DMS79 treated with DMSO at 0.1 percent for 48 hours (cell line): ENCODE measurements around the gene TSPAN32.
A peak's percentile ranks its signal among the peaks of the same experiment; 100 is the strongest.
"Not testable (repeated sequence)": the region's sequence is repeated elsewhere in the genome, so short reads cannot be mapped to it uniquely, and the experiment has no call there.

Experiments
- DNase-seq: peaks from one replicate; lab custom pipeline; 2025; lab: John Stamatoyannopoulos, UW

TSPAN32 gene

DNA sequence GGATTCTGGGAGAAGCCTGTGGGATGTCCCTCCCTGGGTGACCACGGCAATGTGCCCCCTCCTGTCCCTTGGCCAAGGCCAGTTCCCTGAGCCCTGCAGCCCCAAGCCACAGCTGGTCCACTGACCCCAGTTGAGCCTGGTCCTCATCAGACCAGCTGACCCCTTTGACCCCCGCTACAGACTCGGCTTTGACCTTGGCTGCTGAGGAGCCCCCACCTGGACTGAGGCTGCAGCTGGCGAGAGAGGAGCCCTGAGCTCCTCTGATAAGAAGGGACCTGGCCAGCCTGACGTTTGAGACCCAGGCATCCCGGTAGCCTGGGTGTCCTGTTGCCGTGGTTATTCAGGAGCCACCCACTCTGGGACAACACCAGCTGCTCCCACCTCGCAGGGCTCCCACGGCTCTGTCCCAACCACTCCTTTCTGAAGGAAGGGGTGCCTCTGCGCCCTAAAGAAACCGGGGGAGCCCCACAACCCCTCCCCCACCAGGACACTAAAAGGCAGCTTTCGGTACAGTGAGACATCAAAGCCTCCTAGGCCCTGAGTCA, 34.4 kb upstream of the TSPAN32 start:
- no peak for DNase-seq

DNA sequence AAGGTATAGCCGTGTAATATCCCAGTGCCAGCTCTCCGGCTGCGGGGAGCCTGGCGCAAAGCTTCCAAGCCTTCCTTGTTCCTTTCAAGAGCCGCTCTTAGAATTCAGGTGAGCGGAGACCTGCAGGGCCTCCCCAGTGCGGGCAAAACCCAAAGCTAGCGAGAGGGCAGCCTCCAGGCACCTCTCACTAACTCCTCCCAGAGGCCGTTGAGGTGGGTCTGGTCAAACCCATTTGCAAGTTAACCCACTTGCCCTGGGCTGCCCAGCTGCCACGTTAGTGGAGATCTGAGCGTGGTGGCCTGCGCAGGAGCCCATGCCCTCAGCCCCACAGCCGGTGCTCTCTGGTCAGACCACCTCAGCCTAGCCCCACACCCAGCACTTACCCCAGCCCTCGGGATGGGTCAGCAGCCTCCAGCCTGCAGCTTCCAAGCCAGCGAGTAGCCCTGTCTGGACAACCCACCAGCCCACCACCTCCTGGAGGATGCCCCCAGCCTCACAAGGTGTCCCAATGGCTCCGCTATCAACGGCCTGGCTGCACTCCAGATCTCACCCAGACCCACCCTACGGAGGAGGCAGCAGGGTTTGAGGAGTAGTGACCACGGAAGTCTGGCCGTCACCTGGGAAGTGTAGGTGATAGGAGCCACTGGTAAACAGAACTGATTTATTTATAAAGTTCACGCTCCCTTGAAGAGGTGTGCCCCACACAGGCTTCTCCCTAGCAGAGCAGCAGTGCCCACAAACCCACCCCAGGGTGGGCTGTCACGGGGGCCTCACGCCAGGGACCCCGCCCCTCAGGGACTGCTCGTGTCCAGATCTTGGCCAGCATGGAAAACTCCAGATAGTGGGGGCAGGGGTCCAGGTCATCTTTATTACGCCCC, 33.7 kb upstream of the TSPAN32 start:
- no peak for DNase-seq

DNA sequence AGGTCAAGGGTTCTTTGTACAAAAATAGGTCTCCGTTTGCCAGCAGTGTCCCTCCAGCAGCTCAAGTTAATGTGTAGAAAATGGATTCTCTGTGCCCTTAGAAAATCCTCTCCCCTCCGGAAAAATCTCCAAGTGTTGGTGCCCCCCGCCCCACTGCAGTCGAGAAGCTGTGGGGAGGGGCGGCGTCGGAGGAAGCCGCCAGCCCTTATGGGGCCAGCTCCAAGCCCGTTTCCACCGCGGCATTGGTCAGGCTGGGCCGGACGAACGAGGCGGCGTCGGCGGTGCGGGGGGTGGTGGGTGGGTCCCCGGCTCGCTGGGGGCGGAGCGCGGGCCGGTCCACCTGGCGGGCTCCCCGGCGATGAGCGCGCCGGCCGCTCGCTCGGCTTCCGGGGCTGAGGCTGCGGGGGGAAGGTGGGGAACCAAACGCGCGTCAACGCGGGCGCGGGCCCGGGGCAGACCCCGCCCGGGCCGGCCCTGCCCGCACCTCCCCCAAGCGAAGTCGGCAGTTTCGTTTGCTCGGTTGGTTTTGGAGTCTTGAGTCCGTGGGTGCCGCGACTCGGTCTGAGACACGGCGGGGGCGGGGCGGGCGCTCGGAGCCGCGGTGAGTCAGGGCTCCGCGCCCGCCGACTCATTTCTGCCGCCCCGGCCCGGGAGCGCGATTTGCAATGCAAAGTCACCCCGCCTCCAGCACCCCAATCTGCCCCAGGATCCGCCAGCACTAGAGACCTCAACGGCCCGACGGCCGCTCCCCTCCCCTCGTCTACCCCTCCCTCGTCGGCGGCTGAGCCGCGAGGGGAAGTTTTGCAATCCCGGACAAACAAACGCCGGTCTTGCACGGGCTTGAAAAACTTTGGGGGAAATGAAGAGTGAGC, 32.8 kb upstream of the TSPAN32 start:
- no peak for DNase-seq

DNA sequence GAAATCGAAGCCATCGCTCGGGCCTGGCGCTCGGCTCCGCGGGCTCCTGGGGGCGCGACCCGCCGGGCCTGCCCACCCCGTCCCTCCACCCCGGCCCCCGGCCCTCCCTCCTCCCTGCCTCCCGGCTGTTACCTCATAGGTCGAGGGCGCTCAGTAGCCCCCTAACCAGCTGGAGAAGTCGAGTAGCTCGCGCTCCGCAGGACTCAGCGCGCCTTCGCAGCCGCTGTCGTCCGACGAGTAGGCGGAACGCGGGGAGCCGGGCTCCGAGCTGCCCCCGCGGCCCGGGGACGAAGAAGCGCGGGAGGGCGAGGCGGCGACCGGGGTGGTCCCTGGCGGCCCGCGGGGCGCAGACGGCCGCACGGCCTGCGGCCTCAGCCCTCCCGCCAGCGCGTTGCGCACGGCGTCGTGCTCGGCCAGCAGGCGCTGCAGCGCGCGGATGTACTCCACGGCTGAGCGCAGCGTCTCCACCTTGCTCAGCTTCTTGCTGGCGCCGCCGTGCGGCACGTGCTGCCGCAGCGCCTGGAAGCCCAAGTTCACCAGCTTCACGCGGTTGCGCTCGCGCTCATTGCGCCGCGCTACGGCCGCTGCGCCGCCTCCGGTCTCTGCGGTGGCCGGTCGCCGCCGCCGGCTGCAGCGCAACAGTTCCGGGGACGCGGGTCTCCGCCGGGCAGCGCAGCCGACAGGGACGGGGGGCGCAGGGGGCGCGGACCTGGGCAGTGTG, 32.1 kb upstream of the TSPAN32 start:
- DNase-seq, result peak; percentile 4

DNA sequence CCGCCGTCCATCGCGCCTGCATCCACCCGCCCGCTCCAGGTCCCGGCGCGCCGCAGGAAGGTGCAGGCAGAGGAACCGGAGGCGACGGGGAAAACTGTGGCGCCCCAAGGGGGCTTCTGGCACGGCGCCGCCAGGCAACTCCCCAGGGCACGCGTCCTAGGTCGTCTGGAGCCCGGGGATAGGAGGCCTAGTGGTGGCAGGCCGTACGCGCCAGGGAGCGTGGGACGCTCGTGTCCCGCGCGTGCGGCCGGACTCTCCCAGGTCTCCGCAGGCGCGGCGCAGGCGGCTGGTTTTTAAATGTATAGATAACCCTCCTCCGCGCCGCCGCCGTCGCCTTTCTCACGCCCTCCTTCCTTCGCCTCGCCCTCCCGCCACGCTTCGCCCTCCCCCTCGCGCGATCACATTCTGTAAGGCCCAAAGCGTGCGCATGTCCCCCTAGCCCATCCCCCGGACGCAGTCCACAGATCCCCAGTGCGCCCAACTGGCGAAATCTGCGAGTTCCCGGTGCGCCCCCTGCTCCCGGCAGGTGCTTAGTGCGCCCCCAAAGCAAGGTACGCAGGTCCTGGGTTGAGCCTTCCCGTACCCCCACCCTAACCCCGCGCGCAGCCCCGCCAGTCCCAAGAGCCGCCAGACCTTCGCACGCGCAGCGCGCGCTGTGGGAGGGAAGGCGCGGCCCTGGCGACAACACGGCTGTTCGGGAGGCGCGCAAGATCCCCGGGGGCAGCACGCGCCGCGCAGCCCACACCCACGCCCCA, 31.3 kb upstream of the TSPAN32 start, which contains the start of gene ASCL2:
TSS of gene ASCL2 (minus strand) at position 267 of the 755 bp plus-strand sequence. CDS start at position 11, 256 bp downstream.
- DNase-seq, result no peak

DNA sequence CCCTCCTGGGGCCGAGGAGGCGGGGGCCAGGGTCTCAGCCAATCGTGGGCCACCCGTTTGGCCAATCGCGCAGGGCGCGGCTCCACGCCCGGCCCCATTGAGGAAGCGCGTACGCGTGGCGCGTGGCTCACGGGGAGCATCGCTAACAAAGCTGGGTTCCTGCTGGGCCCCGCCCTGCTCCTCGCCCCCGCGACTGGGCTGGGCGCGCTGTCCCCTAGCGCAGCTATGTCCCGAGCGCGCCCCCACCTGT, 30.8 kb upstream of the TSPAN32 start:
- DNase-seq, result no peak

DNA sequence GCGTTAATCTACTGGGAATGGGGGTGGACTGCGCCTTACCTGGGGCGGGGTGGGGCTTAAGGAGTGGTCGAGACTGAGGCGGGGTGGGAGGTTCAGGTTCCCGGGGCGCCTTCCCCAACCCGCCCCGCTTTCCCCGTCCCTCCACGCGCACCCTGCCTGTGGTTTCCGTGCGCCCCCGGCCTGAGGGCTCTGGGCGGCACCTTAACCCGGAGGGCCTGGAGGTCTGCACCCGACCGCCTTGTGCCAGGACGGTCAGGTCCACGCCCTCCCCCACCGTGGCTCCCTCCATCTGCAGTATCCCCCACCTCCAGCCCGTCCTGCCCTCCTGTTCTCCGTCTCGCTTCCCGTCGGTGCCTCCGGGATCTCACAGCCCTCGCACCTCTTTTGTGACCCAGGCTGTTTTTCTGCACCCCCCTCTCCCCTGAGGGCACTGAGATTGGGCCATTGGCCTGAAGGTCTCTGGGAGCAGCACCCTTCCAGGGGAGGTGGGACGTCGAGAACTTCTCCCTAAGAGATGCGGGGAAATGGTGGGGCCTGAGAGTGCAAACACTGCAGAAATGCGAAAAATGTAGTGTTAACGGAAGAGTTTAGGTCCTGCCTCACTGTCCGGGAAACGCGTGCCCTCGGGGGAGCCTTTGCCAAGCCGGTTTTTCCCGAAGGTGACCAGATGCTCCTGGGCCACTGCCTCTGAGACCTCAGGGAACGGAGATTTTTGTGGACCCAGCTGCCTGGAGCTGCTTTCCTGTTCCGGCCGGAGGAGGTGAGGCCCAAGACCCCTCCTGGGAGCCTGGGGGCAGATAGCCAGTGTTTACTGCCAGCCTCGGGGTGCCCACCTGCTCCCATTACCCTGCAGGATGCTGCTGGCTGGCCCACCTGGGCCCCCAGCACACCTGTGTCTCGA, 30.2 kb upstream of the TSPAN32 start:
- DNase-seq, result no peak

DNA sequence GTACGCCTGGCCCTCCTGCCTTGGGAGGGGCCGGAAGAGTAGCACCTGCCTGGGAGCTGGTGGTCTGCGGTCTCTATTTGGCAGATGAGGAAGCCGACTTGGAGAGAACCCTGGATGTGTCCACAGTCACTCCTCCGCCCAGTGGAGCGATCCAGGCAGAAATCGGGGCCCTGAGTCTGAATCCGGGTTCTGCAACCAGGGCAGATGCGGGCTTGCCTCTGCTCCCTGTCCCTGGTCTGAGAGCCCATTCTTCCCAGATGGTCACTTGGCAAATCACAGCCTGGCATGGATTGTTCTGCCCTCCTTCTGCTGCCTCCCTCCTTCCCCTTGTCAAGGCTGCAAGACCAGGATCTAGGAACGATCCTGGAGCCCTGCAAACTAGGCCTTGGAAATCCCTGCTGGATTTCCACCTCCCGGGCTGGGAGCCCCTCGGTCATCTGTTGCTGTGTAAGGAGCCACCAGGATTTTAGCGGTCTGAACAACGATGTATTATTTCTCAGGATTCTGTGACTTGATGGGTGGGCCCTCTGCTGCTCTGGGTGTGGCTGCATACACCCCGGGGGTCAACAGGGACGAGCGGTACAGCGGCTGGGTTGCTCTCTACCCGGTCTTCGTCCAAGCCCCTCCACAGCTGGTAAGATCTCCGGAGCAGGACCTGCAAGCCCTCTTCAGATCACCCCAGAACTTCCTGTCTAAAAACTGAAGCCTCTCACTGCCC, 29.4 kb upstream of the TSPAN32 start:
- no peak for DNase-seq

DNA sequence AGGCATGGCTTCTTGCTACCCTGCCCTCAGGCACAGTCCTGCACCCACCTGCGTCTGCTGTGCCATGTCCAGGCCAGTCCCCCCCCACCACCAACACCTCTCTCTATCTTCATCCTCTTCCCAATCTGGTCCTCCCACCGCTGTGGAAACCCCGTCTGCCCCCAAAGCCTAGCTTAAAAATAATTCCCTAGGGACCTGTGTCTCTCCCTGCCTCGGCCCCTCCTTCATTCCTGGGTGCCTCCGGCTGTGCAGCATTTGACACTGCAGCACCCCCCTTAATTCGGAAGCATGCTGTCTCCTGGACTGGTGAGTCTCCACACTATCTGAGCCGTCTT, 28.9 kb upstream of the TSPAN32 start:
- DNase-seq, result no peak

DNA sequence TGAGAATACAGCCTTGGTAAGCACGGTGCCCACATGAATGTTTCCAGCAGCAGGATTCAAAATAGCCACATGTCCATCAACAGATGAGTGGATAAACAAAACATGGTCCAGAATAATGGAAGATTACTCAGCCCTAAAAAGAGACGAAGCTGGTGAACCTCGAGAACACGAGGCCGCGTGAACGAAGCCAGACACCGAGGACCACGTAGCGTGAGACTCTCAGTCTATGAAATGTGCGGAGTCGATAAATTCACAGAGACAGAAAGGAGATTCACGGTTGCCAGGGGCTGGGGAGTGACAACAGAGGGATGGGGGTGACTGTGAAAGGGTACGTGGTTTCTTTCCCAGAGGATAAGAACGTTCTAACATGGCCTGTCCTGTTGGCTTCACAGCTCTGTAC, 28.5 kb upstream of the TSPAN32 start:
- DNase-seq, result no peak

DNA sequence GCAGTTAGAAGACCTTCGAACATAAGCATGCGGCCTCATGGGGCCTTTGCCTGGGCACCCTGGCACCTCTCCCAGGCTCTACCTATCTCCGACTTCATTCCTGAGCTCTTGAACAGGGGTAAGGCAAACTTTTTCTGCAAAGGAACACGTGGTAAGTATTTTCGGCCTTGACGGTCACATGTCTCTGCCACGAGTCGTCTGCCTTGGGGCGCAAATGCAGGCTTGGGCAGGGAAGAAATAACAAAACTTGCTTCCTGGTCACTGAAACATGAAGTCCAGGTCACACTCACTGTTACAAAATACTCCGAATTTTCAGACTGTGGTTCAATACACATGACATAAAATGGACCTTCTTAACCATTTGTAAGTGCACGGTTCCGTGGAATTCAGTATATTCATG, 28.0 kb upstream of the TSPAN32 start:
- DNase-seq, result no peak

DNA sequence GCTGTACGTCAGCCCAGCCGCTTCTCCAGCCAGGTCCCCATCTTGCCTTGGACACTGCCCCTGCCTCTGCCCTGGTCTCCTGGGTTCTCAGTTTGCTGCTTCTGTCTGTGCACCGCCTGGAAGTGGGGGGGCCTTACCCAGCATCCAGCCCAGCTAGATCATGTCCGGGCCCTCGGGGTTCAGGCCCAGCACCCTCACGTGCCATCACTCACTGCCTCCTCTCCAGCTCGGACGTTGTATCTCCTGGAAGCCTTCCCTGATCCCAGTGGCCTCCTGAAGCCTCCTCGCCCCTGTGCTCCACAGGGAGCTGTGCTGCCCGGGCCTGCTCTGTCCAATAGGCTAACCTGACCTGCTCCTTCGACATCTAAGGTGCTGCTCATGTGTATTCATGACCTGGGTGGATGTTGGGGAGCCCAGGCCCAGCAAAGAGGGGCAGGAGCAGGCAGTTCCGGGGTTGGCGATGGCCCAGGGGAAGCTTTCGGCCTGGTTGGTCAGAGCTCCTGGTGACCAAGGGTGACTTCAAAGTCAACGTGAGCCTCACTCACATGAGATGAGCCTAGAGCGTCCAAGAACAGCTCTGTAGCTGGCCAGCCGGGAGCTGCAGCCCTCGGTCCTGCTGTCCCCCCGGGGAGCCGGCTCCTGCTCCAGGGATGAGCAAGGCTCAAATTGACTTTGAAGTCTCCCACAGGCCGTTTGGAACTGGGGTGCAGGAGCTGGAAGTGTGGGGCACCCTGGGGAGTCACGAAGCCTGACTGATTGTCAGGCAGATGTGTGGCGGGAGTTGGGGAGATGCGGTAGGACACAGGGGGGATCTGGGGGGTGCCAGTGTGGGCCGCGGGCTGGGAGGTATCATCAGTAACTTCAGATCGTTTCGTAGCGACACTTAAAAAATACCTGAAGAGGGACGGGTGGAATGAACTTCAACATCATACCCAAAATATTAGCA, 26.2 kb upstream of the TSPAN32 start:
- DNase-seq, result no peak

DNA sequence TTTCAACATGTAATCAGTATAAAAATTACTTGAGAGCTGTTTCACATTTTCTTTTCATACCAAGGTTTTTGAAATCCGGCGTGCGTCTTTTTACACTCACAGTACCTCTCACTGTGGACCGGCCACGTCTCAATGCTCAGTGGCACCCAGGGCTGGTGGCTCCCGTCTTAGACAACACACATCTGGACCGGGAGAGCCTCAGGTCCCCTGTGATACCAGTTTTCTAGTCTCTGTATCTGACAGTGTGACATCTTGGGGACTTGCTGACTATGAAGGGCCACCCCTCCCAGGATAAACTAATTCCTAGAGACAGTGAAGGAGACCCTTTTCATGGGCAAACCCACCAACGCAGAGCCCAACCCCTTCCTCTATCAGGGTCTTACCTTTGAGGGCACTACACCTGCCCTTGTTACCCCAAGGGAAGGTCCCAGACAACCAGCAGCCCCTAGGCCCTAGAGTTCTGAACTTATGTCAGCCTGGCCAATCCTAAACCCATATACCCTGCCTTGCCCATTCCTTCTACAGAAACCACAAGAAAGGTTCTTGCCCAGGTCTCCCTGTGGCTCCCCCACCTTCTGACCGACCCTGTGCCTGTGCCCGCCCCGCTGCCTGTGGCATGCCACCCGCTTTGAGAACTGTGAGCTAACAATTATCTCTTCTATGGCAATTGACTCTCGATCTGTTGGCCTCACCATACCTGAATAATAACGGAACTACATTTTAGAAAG, 25.4 kb upstream of the TSPAN32 start:
- no peak for DNase-seq

DNA sequence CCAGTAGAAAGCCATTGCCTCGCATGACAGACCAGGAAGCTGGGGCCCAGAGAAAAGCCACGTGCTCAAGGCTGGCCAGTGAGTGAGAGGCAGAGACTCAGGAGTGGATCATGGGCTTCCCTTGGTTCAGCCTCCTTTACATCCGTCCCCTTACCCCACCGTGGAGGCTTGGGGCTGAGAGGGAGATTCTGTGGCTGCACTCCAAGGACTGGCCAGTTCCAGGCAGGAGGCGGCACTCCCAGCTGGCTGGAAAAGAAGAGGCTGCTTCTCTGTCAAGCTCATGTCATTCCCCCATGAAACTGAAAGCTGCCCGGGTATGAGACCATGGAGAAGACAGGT, 24.8 kb upstream of the TSPAN32 start:
- DNase-seq, result no peak

DNA sequence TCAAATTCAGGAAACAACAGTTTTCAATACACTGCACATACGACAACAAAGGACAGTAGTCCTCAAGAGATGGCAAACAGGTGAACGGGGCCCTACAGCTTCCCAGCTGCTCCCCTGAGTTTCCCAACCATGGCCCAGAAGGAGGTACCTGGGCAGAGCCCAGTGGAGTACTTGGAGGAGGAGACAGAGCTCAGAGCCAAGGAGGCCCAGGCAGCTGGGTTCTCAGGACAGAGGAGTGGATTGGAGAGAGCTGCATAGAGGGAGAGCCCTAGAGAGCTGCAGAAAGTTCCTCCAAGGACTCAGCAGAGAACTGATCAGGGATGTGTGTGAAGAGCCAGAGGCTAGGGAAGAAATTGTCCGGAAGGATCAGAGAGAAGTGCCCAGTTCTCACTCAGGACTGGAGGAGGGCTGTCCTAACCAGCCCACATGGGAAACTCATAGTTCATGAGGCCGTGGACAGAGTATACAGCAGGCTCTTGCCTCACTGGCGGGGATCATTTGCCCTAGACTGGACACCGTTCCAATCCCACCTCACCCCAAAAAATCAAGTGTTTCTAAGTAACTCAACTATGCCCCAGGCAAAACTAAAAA, 23.8 kb upstream of the TSPAN32 start:
- DNase-seq, result no peak

DNA sequence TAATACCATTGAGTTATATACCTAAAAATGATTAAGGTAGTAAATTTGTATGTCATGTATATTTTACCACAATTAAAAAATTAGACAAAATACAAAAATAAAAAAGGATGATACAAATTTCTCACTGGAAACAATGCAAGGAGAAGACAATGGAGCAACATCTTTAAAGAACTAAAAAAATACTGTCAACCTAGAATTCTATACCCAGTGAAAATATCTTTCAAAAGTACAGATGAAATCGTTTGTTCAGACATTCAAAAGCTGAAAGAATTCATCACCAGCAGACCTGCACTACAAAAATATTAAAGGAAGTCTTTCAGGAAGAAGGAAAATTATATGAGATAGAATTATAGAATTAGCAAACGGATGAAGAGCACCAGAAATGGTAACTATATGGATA, 21.6 kb upstream of the TSPAN32 start:
- no peak for DNase-seq

DNA sequence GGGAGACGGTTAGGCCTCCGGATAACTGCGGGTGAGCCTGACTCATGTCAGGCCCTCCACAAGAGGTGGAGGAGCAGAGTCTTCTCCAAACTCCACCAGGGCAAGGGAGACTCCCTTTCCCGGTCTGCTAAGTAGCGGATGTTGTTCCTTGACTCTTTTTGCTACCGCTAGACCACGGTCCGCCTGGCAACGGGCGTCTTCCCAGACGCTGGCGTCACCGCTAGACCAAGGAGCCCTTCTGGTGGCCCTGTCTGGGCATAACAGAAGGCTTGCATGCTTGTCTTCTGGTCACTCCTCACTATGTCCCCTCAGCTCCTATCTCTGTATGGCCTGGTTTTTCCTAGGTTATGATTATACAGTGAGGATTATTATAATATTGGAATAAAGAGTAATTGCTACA, 15.5 kb upstream of the TSPAN32 start:
- not testable (repeated sequence) for DNase-seq

DNA sequence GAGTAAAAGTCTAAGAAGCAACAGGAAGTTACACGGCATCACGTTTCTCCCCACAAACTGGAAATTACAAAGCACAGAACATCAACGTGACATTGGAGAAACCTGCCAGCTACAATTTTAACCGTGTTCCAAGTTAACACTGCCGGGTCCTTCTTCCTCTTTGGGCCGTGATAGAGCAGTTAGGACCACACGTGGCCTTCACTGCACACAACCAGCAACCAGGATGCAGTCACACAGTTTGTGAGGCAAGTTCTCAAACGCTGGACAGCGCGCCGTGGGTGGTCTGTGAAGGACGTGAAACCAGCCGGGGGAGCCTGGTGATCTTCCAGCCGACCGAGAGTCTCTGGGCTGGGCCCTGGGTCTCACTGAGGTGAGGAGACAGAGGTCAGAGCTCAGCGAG, 14.7 kb upstream of the TSPAN32 start:
- DNase-seq, result no peak
